8988T (cell line): Measurements from ENCODE around the gene SPEF2.

Source experiments
- DNase-seq: peaks from one replicate; pipeline ENCODE4 v3.0.0; 2011

SPEF2 gene

DNA sequence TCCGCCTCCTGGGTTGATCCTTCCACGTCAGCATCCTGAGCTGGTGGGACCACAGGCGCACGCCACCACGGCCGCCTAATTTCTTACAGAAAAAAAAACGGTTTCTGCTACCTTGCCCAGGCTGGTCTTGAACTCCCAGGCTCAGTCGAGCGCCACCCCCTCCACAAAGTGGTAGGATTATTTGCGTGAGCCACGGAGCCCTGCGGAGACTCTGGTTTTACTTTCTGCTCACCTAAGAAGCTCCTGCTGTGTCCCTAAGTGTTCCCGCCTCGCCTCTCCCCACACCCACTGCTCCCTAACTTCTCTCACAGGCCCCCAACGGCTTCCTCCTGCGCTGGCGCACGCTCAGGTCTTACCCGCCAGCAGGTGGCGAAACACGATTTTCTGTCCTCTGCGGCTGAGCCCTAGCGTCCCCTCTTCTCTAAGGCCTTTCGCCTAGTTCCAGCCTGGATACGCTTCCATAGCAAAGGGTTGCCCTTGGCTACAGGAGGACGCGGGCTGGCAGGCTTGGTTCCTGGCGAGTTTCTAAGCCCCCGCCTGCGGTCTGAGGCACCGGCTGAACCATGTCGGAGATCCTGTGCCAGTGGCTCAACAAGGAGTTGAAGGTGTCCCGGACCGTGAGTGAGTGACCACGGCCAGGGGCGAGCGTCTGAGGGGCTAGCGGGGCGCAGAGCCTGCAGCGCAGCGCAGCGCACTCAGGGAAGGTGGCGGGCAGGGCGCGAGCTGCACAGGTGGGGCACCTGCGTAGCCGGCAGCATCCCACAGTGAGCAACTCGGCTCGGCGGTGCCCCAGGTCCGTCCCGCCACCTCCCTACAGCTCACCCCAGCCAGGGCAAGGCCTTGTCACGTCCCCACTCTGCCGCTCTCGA lies at the start of gene SPEF2:
Gene SPEF2 (plus strand): TSS at position 429 of the 869 bp plus-strand sequence. CDS start 135 bp downstream, at position 564.
- peak; percentile 85 for DNase-seq

DNA sequence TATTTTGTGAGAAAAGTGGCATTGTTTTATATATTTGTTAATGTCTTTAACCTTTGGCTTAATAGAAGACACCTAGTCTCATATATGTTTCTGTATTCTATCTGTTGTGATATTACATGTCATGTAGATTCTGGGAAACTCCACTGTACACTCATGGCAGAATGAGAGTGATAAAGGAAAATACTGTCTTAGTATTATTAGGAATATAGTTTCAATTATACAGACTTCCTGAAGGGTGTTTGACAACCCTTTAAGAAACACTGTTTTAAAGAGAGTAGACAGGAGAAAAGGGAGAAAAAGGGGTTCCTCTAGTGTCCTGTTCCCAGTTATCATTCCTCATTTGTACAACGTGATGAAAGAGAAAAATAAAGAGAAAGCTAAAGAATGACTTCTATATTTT lies 42.1 kb upstream of the SPEF2 start:
- no peak for DNase-seq

DNA sequence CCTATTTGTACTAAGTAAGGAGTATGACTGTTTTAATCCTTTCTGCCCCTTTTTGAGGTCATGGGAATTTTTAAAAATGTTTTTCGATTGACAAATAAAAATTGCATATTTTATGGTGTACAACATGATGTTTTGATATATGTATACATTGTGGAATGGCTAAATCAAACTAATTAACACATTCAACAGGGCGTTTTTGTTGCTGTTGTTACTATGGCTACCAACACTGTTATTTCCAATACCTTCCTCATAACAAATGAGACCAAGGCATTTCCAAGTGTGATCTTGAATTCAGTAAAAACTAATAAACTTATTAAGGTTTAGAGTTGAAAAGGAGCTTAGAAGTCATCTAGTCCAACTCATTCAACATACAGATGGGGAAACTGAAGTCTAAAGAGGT lies 30.2 kb upstream of the SPEF2 start:
- no peak for DNase-seq

GRCh38 chr5:35593338-35593737 lies 24.3 kb upstream of the SPEF2 start:
- DNase-seq: no peak

GRCh38 chr5:35598707-35599370 lies 18.8 kb upstream of the SPEF2 start:
- DNase-seq: no peak

GRCh38 chr5:35600591-35600990 lies 17.1 kb upstream of the SPEF2 start:
- DNase-seq: no peak

- DNase-seq: no peak
Observed at GRCh38 chr5:35608881-35609779, 8.5 kb upstream of the SPEF2 start.

DNA sequence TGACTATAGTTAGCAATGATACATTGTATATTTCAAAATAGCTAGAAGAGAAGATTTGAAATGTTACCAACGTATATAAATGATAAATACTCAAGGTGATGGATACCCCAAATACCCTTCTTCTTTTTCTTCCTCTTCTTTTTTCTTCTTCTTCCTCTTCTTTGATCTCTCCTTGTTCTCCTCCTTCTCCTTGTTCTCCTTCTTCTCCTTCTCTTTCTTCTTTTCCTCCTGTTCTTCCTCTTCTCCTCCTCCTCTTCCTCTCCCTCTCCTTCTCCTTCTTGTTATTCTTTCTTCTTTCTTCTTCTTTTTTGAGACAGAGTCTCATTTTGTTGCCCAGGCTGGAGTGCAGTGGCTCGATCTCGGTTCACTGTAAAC lies 616 bp upstream of the SPEF2 start:
- no peak for DNase-seq

- DNase-seq: no peak
Observed at GRCh38 chr5:35618304-35618636, 607 bp downstream of the SPEF2 start.

DNA sequence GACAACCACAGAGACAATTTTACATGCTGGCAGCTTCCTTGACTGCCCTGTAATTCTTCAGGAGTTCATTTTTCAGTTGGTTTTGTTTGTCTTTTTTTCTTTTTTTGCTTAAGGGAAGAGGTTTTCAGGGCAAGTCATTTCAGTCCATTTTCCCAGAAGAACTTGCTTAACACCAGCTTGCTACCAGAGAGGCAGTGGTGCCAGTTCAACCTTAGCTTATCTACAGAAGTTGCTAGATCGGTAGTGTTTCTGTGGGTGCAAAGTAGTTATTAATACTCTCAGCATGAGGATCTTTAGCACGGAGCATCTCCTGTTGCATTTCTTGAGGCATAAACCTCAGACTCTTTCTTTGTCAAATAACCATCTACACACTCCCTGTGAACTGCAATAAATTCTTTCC lies 1.1 kb downstream of the SPEF2 start:
- no peak for DNase-seq

DNA sequence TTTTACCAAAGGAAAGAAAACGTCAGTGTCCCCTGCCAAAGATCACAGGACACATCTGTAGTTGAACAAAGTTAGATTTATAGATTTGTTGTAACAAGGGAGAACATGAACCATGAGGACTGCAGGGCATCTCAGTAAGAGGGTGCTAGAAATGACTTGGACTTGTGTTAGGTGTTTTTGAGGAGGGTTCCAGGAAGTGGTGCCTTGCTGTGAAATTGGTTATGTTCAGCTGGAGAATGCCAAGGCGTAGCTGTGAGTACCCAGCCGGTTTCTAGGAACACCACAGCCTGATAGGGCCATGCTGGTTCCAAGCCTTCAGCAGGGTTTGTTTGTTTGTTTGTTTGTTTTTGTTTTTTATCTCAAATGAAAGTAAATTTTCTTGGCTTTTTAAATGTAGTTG lies 5.3 kb downstream of the SPEF2 start:
- DNase-seq: no peak

DNA sequence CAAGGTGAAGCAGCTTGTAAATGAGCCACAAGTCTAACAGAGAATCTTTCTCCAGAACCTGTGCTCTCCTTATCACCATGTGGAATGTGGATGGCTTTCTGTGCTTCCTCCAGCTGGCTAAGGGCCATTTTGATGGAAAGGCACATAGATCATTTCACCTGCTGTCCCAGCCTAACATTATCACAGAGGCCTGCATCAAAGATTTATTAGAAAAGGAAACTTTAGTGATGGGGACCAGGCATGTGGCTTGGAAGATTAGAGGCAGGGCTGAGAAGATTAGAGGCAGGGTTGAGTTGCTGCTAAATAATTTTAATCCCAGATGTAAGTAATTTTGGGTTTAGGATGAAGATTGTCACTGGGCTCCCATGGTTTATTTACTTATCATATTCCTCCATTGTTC lies 6.3 kb downstream of the SPEF2 start:
- no peak for DNase-seq

DNA sequence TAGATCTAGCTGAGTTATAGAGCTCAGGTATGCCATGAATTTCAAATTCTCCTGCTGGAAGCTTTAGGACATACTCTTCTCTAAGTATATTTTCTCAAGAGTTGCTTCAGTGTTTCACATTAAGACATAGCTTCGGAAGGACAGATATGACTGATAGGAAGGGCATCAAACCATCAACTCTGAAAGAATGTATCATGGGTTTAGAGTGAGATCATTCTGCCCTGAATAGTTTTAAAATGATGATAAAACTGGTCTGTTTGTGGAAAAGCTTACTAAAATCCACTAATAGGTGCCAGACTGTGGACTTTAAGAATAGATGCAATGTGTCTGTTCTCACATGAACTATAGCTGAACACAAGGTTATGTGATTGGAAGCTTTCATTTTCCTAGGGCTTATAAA lies 8.4 kb downstream of the SPEF2 start:
- no peak for DNase-seq

- DNase-seq: no peak
Observed at GRCh38 chr5:35626553-35626952, 8.9 kb downstream of the SPEF2 start.

DNA sequence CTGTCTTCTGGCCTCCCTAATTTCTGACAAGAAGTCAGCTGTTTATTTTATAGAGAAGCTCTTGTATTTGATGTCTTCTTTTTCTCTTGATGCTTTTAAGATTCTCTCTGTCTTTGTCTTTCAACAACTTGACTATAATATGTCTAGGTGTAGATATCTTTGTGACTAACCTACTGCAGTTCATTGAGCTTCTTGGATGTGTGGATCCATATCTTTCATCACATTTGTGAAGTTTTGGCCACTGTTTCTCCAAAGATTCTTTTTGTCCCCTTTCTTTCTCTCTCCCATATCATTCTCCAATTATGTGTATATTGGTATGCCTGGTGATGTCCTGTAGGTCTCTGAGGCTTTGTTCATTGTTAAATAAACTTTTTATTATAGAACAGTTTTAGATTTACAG lies 16.7 kb downstream of the SPEF2 start:
- no peak for DNase-seq

DNA sequence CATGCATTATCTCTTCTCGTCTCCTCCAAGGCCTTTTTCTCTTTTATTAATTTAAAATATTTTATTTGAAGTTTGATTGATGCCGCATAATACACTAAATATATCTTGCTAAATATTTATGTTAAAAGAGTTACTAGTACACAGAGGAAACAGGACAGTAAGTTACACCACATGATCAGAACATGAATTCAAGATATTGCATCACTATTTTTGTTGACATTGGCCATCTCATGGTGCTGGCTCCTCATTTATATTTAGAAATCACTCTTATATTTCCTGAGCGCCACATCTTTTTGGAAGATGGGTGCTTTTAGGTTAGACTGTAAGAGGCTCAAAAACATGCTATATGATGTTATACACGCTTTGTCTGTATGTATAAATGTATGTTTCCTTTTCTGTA lies 23.0 kb downstream of the SPEF2 start:
- no peak for DNase-seq

GRCh38 chr5:35644543-35644942 lies 26.9 kb downstream of the SPEF2 start:
- DNase-seq: no peak

DNA sequence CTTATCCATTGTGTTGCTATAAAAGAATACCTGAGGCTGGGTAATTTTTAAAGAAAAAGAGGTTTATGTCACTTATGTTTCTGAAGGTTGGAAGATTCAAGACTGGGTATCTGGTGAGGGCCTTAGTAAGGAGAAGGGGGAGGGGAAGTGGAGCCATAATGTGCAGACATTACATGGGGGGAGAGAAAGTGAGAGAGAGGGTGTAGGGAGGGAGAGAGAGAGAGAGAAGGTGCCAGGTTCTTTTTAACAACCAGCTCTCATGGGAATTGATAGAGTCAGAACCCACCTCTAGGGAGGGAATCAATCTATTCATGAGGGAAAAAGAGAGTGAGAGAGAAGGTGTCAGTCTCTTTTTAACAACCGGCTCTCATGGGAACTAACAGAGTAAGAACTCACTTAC lies 29.5 kb downstream of the SPEF2 start:
- no peak for DNase-seq

DNA sequence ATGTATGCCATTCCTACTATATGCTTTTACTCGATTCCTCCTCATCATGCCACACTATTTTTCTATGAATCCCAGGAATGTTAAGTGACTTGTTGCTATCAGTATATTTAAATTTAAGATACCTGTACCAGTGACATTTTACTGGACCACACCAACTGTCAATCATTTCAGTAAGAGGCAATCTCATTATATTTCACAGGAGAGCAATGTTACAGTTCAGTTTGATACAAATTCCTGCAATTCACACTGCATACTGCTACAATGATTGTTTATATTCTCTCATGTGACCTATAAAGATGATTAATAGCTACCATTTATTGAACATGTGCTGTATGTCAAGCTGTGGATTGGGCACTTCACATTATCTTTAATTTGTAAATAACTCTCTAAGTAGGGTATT lies 30.0 kb downstream of the SPEF2 start:
- DNase-seq: no peak

DNA sequence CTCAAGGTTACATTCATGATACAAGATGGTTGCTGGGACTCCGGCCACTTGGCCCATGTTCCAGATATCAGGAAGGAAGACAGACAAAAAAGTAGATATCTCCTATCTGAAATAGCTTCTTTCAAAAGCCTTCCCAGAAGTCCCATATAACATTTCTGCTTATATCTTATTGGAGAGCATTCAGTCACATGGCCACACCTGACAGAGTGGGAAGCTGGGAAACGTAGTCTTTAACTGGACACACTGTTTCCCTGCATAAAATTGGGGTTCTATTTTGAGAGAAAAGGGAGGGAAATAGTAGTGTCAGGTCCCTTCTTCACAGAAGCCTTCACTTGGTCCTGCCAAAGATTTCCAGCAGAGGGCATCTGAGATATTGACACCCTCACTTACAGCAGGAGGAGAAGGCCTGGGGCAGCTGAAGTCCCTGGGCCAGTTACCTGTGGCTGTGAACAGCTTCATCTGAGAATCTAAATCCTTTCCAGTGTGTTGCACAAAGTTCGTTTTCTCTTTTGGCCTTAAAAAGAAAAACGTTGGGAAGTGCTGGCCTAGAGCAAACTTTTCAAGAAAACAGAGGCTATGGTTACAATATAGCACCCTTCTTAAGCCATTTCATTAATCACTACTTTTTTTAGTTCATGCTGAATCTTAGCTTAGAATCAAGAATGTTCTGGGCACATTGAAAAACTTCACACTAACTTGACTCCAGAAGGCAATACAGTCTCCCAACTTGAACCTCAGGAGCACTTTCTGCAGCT lies 33.5 kb downstream of the SPEF2 start:
- no peak for DNase-seq

- no peak for DNase-seq
Observed at GRCh38 chr5:35656721-35657120, 39.1 kb downstream of the SPEF2 start.

DNA sequence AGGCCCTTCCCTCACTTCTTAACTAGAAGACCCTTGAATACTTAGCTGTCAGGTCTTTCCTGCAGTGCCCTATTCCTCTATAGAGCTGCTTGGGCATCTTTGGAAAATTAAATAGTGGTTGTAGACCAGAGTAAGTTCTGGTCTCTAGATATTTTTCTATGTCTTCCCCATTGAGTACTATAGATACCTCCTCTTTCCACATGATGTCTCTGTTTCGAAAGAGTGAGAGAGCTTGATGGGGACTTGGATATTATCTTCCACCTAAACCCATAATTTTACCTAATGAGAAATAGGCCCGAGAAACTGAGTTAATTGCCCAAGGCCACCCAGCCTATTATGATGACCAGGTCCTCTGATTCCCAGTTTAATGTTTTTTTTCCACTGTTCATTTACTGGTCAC lies 40.2 kb downstream of the SPEF2 start:
- DNase-seq: no peak

DNA sequence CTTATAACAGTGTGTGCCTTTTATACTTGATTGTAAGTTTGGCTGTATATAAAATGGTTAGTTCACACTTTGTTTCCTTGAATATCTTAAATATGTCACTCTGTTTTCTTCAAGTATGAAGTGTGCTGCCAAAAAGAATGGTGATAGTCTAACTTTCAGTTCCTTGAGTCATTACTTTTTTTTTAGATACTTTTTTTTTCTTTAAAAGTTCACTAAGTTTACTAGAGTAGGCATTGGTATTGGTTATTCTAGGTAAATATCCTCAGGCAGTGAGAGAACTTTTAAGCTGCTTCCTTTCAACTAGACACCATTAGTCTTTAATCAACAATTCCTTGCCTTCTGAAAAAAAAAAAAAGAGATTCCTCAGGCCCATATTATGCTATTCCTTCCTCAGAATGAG lies 41.9 kb downstream of the SPEF2 start:
- no peak for DNase-seq
